ENCODE measurements around the gene TMEM272.

Gene TMEM272

GRCh38 chr13:51820016-51820597 is 24.9 kb downstream of the TMEM272 start:
- TF ChIP-seq CTCF (IDR thresholded peaks at IDR 0.05): no peak
- no peak for DNase-seq (ENCODE audit: low spot score)
- no peak overlapping the region for H3K4me3 ChIP-seq
- no peak overlapping the region for H3K27ac ChIP-seq

GRCh38 chr13:51819544-51819943 is 25.4 kb downstream of the TMEM272 start:
- no peak for TF ChIP-seq CTCF (IDR thresholded peaks at IDR 0.05)
- no peak for DNase-seq (ENCODE audit: low spot score)
- Histone ChIP-seq H3K4me3 (no peak overlapping the region), H3K27ac (peak overlapping the region in 1 of 2 donors; percentile 26)

- peak overlapping the region; percentile 26 to 46 for H3K27ac ChIP-seq
- no peak for DNase-seq (ENCODE audit: low spot score)
Observed at GRCh38 chr13:51818781-51819511, 26.0 kb downstream of the TMEM272 start.

DNA sequence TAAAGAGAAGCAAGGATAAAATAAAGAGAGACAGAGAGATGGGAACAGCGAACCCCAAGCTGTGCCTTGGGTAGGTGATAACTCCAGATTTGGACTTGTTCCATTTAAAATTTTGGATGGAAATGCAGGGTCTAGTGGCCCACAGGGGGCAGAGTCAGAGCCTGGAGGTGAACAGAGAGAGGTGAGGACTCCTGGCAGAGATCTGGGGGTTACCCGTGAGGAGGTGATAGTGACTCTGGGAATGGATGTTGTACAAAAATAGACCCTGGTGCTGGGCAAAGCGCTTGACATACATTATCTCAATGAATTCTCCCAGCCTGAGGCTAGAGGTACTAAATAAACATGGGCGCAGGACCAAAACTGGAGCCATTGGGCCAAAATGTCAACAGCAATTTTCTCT is 26.7 kb downstream of the TMEM272 start:
- H3K4me3 ChIP-seq: no peak overlapping the region
- no peak for TF ChIP-seq CTCF (IDR thresholded peaks at IDR 0.05)
- no peak for DNase-seq (ENCODE audit: low spot score)
- H3K27ac ChIP-seq: no peak overlapping the region

More at GRCh38 chr13:51818781-51819511, 26.0 kb downstream of the TMEM272 start:
- no peak for TF ChIP-seq CTCF (IDR thresholded peaks at IDR 0.05)
- no peak overlapping the region for H3K4me3 ChIP-seq

DNA sequence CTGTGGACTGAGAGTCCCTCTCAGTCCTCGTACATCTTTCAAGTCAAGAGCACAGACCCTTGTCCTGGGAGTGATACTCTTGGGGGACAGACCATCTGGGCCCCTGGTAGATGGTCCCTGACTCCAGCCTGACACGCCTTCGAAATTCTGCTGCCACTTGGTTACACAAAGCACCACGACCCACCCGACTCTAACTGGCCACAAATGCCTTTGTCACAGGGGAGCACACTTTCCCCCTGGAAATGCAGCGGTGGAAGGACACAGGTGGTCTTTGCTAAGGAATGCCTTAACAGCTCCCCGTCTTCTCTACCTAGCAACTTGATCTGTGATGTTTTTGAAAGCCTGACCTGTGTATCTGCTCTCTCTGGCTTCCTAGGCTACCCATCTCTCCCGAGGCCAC is 27.3 kb downstream of the TMEM272 start:
- Histone ChIP-seq H3K27ac (no peak overlapping the region), H3K4me3 (no peak overlapping the region)
- TF ChIP-seq CTCF (IDR thresholded peaks at IDR 0.05): no peak
- no peak for DNase-seq (ENCODE audit: low spot score)

DNA sequence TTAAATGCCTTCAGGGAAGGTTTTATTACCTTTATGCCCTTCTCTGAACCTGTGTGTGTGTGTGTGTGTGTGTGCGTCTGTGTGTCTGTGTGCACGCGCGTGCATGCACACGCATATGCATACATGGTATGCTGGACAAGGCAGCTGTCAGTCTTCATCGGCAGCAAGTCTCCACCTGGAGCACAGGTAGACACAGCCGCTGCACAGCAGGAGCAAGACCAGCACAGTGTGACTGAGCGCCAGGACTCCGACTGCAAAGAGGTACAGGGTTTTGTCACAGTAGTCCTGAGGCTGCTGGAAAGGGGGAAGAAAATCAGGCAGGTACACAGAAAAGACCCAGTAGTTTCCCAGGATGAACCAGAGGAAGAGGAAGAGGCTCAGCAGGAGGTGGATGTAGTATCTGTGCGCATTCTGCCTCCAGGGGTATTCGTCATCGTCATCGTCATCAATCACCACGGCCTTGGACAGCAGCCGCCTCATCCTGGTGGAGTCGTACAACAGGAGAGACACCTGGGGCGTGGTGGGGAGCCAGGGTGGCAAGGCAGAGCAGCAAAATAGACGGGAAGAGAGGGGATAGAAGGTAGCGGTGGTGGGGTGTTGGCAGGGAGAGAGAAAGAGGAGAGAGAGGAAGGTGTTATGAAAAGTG is 28.2 kb downstream of the TMEM272 start:
- H3K4me3 ChIP-seq: no peak overlapping the region
- DNase-seq (ENCODE audit: low spot score): no peak
- TF ChIP-seq CTCF (IDR thresholded peaks at IDR 0.05): no peak
- no peak overlapping the region for H3K27ac ChIP-seq

Data from coronary artery (tissue), 2 donors.